ENCODE data around the gene ALDOA.

Gene ALDOA

DNA sequence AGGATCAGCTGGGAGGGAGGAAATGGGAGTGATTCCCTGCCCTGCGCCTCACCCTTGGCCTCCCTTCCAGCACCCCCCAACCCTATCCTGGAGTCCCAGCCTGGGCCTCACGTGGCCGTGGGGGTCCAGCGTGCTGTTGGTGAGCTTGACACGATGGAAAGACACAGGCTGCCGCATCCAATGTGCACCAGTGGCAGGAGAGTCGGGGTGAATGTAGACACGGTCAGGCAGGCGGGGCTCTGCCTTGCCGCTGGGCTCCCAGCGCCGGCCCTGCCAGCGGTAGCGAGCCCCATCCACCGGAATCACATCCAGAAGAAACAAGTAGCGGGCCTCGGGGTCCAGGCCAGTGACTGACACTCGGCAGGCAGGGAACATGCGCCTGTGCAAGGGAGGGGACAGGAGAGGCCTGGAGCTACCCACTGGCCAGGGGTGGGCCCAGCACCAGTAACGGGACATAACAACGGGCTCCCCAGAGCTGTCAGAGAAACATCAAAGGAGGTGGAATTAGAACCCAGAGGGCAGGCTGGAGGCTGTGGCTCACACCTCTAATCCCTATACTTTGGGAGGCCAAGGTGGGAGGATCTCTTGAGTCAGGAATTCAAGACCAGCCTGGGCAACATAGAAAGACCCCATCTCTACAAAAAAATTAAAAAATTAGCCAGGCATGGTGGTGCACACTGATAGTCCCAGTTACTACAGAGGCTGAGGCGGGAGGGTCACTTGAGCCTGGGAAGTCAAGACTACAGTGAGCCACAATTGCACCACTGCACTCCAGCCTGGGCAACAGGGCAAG is 23.5 kb downstream of the ALDOA start:
- no peak for DNase-seq (ENCODE audit: extremely low read depth in 1 of 2, low read depth in 1 of 2)

DNA sequence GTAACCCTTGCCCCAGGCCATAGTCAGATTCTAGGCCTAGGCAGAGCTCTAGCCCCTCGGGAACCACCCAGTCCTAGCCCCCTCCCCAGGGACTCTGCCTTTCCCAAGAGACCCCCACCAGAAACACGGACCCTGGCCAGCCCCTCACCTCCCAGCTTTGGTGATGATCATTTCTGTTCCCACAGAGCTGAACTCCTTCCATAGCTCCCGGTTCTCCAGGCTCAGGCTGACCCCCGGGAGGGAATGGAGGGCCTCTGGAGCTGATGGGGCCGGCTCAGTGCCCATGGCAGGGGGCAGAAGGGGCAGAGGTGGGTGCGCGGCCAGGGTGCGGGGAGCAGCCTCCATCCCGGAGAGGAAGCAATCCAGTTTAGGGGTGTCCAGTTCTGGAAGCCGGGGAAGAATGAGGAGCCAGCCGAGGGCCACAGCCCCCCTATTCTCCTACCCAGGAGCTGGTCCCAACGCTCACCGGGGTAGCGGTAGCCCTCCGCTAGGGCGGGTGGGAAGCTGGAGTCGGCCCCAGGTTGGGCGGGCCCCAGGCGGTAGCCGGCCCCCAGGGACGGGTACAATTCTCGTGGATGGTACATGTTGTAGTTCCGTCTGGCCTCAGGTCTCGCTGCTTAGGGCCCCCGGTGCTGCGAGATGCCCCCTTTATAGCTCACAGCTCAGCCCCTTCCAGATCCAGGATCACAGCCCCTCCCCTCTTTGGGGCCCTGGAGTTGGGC is 25.2 kb downstream of the ALDOA start:
- DNase-seq (ENCODE audit: extremely low read depth in 1 of 2, low read depth in 1 of 2): no peak

DNA sequence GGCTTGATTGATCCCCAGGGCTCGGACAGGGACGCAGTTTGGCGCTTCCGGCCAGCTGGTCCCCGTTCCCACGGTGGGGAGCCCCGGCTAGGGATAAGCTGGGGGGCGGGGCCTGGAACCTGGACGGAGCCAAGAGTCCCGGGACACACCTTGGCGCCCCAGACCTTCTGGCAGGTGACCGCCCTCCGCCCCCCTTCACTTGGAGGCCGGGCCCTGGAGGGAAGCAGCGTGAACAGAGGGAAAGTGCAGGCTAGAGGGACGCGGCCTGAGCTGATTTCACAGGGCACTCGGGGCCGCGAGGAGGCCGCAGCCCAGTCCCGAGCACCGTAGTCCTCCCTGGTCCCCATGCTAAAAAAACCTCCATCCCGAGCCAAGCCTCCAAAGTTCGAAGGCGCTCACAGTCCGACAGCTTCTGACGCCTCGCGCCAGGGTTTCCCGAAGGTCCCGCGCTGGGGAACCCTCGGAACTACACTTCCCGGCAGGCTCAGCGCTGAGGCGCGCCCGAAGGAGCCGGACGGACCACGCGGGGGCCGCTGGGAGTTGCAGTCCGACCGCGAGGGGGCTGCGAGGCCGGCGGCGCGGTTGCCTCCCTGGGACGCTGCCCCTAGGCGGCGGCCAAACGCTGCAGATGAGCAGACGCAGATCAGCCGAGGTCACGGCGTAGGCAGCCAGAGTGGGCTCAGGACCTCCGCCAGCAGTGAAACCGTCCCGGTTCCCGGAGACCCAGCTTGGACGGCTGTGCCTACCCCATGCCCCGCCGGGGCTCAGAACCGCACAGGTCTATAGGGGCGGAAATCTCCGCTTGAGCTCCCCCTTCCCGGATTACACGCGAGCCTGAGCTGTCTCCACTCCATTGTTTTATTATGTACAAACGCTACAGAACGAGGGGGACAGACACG is 26.2 kb downstream of the ALDOA start, which contains the start of gene TBX6:
TBX6 (minus strand) TSS at position 451 of the 899 bp plus-strand sequence. CDS start 731 bp downstream, outside the sequence.
- peak; percentile 73 to 92 for DNase-seq (ENCODE audit: extremely low read depth in 1 of 2, low read depth in 1 of 2)

DNA sequence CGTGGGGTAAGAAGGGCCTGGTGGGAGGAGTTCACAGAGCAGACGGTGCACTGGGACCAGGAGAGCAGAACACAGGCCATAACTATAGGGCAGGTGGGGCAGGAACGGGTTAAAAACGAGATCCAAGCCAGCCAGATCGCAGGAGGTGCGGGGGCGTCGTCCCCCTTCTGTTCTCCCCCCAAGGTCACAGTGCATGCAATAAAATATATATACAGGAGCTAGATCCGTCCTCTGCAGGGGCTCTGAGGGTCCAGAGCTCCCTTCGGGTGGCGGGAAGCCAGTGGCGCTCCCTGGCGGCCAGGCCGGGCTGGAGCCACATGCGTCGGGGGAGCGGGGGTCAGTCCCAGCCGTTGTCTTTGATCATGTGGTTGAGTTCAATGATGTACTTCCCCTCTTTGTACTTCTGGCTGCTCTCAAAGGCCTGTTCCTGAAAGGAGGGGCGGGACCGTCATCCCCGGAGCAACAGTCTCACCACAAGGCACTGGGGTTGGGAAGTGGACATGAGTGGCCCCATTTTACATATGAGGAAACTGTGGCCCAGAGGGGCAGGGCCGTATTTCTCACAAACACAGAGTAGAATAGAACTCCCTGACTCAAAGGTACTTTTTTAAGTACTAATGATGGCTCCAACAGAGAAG is 26.9 kb downstream of the ALDOA start:
- peak in 1 of 2 donors; percentile 30 for DNase-seq (ENCODE audit: extremely low read depth in 1 of 2, low read depth in 1 of 2)

DNA sequence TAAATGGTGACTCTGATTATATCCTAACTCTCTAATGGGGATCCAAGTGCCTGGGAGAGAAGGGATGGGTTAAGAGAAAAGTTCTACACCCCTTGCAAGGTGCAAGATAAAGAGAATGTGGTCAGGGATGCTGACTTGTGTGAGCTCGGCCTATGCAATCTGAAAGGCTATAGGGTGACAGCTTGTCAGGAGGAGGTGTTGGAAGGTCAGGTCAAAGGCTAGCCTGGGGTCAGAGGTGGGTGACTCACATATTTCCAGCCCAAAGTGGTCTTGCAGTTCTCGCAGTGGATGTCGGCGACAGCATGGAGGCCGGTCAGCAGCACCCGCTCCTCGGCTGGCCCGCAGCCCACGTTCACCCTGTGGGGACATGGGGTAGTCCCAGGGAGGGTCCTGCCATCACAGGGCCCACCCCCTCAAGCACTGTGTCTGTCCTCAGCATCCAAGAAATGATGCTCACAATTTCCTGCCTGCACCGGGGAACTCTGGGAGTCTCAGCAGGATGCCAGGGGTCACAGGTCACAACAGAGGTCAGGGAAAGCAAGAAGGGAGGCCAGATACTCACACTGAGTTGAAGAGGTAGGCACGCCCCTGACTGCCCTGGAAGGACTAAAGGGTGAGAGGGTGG is 29.1 kb downstream of the ALDOA start:
- DNase-seq (ENCODE audit: extremely low read depth in 1 of 2, low read depth in 1 of 2): no peak

DNA sequence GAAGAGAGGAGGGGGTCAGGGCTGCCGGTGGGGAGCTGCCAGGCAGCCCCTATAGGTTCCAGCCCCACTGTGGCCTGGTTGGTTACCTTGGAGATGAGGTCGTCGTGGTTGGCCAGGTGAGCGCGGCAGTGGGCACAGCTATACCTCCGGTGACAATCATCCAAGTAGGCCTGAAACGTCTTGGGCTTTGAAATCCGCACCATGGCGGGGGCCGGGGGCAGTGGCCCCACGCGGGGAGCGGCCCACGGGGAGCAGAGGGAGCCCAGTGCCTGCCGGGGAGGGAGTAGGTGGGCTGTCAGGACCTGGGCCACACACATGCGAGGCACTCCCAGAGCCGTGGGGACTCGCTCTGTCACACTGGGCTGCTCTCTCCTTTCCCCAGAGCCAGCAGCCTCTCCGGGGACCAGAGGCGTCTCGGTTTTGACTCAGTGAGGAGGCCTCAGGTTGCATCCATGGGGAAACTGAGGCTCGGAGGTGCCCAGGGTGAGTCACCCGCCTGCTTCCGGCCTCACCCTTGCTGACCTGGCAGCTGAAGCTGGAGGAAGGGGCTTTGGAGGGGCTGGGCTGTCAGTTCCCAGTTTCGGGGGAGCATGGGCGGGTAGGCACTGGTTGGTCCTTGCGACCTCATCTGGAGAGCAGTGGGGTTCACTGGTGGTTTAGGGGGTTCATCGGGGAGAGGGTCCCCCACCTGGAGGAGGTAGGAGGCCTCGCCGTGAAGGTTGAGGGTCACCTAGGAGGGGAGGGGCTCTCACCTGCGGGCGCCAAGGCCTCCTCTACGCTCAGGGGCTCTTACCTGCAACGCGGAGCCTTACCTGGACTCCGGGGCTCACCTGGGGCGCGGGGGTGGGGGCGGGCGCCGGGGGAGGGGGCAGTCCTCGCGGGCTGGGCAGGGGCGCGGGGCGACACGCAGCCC is 29.9 kb downstream of the ALDOA start:
- DNase-seq (ENCODE audit: extremely low read depth in 1 of 2, low read depth in 1 of 2): no peak

DNA sequence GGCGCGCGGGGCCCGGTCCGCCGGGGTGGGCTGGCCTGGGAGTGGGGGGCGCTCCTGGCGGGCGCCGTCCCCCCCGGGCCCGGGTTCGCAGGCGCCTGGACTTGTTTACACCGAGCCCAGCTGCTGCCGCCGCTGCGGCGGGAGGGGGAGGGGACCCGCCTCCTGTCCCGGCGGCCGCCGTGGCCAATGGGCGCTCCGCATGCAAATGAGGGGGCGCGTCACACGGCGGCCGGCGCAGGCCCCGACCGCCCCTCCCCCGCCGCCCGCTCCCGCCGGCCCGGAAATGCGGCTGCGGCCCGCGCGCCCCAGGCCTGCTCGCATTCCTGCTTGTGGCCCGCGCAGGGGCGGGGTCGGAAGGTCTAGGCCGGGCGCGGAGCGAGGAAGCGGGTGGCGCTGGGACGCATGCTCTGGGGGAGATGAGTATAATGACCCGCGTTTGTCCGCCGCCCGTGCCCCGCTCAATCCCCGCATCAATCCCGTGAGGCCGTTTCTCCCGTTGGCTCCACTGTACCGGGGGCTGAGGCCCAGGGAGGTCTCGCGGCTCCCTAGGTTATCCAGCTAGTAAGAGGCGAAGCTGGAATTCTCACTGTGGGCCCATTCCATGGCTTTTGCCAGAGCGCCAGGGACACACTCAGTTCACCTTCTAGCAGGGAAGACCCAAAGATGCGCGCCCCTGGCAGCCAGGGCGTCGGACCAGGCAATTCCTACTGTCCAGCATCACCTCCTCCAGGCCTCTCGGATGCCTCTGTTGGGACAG is 30.7 kb downstream of the ALDOA start, which contains the start of gene YPEL3:
YPEL3 (minus strand) TSS at position 109 of the 757 bp plus-strand sequence. CDS start 731 bp downstream, outside the sequence.
- peak; percentile 54 to 79 for DNase-seq (ENCODE audit: extremely low read depth in 1 of 2, low read depth in 1 of 2)

DNA sequence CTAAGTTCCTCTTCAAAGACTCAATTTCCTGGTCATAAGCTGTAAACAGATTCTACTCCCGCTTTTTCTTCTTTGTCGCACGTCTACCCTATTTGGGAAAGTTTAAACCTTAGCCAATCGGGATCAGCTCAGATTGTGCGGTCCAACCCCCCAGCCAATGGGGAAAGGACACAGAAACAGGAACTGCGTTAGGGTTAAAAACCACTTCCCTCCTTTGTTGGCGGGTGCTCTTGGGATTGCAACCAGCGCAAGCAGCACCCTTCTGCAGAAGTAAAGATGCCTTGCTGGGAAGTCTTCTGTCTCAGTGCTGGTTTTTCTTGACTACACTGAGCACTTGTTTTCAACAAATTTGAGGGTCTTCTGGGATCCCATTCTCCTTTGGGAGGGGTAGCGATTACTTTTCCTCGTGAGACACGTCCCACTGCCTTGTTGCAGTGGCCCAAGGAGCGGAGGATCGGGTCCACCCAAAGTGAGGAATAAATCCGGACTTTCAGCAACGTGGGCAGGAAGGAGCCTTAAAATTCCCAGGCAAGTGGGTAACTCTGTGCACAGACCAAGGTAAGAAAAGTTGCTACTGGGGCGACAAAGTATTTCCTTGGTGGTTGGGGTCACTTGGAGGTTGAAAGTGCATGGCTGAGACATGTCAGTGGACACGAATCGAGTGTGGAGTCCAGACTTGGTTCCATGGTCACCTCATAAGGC is 31.5 kb downstream of the ALDOA start:
- DNase-seq (ENCODE audit: extremely low read depth in 1 of 2, low read depth in 1 of 2): no peak

DNA sequence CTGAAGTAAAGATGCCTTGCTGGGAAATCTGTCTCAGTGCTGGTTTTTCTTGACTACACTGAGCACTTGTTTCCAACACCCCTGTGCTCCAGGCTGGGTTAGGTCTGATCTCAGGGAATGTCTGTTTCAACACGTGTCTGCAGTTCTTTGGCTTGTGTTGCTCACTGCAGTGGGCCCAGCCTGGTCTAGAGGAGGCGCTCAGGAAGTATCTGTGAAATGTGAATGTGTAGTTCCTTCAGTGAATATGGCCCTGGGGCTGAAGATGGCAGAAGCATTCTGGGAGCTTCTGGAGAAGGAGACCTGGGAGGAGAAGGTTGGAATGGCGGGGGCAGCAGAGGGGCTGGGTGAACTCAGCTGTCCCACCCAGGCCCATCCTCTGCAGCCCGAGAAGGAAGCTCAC is 38.5 kb downstream of the ALDOA start:
- no peak for DNase-seq (ENCODE audit: extremely low read depth in 1 of 2, low read depth in 1 of 2)

DNA sequence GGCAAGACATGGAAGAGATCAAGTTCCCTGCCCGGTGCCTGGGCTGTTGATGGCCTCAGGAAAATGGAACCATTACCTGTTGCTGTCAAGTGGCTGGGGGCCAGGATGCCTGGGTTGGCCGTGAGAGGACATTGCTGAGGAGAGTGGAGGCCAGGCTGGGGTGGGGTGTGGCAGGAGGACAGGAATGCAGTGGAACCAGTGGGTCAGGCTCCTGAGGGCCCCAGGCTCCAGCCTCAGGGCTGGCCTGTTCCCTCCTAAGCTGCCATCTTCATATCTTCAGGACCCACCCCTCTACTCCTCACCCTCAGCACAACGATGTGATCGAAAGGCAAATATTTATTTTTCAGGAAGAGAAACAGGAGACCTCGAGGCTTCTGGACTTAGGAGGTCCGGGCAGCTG is 38.9 kb downstream of the ALDOA start:
- DNase-seq (ENCODE audit: extremely low read depth in 1 of 2, low read depth in 1 of 2): no peak

DNA sequence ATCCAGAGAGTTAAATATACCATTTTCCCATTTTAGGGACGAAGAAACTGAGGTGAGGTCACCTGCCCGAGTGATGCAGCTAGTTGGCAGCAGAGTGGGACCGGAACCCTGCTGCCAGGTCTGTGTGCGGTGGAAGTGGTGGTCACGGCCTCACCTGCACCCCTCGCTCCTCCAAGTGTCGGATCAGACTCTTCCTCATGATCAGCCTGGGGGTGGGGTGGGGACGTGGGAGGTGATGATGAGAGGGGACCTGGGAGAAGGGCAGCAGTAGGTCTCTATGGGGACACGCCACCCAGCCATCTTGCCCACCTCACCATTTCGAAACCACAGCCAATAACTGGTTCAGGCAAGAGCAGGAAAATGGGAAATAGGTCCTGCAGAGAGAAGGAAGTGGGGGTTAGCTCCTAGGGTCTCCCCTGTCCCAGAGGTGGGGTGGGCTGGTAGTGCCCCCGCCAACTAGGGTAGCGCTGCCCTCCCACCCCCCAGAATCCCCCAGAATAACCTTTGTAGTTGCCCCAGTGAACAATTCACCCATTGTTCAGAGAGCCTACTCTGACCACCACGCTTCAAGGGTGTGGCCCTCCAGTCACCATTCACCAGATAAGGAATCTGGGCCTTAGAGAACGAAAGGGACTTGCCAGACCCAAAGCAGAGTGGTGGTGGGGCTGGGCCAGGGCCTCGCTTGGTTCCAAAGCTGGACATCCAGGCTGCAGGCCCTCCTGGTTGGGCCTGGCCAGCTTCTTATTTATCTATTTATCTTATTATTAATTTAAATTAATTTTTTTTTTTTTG is 42.7 kb downstream of the ALDOA start:
- no peak for DNase-seq (ENCODE audit: extremely low read depth in 1 of 2, low read depth in 1 of 2)

DNA sequence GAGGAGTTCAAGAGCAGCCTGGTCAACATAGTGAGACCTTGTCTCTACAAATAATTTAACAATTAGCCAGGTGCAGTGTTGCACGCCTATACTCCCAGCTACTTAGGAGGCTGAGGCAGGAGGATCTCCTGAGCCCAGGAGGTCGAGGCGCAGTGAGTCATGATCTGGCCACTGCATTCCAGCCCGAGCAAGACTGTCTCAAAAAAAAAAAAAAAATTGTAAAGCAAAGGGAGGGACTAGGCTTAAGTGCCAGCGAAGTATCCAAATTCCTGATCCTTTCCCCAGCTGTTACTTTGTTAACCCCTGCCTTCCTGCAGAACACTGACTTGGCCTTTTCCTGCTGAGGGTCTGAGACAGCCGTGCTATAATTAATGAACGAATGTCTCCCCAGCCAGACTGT is 45.1 kb downstream of the ALDOA start:
- no peak for DNase-seq (ENCODE audit: extremely low read depth in 1 of 2, low read depth in 1 of 2)

DNA sequence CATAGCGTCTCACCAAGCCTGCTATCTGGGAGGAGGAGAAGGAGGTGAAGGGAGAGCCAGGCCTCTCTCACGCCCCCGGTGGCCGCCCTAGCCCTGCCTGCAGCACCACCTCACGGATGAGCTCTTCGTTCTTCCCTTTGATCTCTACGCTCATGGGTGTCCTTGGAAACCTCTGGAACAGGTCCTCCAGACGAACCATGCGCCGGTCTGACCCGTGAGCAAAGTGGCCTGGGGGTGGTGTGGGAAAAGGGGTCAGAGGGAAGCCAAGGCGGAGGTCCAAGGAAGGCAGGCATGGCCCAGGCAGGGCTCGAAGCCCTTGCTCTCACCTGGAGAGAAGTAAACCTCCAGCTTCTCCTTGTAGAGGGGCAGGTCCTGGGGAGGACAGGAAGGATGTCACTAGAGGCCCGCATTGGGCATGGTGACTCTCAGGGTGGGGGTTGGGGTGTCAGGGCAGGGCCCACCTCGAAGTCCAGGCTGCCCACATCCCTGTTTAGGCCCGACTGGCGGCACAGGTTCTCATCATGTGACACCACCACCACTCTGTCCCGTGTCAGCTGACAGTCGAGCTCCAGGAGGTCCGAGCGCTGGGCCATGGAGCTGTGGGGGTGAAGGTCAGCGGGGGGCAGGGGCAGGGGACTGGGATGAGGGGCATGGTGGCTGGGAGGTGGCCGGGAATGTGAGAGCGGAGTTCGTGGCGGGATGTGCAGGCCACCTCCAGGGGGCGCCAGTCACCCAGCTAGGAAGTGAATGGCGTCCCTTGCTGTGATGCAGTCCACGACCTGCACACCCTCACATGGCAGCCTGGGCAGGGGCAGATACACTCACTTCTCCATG is 46.9 kb downstream of the ALDOA start:
- peak in 1 of 2 donors; percentile 35 for DNase-seq (ENCODE audit: extremely low read depth in 1 of 2, low read depth in 1 of 2)

DNA sequence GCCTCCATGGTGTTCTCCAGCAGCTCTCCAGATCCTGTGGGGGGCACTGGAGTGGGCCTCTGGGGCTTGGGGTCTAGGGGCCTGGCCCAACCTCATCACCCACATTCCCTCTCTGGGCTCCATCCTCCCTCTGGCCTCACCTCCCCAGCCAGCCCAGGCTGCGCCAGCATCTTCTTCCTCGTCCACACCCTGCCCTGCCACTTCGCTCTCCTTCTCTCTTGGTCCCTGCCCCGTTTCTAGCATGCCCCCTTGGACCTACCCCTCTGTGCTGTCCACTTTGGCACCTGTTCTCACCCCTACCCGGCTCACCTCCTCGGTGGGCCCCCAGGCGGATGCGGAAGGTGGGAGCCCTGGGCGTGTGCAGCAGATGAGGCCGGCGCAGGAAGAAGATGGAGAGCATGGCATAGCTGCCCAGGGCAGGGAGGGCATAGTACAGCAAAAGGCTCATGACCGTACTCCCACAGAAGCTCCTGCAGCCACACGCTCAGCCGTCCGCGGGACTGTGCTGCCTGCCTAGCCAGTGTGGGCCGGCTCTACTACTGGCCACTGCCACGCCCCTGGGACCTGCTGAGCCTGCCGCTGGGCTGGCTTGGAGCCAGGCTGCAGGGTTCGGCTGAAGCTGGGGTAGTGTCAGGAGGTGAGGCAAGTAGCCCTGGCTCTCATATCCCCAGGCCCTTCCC is 47.6 kb downstream of the ALDOA start, which contains the start of gene GDPD3:
GDPD3 (minus strand) TSS at position 507 of the 680 bp plus-strand sequence; CDS start at position 448, 59 bp downstream.
- no peak for DNase-seq (ENCODE audit: extremely low read depth in 1 of 2, low read depth in 1 of 2)

DNA sequence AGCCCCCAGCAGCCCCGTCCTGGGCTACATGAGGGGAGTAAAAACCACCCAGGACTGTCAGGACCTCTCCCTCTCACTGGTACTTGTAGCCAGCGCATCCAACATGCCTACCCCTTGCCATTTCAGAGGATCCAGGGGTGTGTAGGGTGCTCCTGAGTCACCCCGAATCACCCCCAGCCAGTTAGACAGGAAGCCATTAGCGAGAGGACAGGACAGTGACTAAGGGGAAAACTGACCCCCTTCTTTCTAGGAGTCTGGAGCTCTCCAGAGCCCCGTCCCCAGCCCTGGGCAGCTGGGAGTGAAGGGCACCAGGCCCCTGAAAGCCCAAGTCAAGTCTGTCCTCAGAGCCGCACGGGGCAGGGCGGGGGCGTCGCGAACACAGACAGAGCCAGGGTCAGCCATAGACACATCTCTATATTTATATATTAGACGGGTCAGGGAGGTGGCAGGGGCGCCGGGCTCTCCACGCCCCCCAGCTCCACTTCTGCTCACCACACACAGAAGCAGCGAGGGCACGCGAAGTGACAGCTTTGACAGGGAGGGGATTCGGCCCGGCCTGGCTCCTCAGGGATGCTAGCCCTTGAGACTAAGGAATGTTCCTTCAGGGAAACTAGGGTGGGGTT is 48.3 kb downstream of the ALDOA start:
- DNase-seq (ENCODE audit: extremely low read depth in 1 of 2, low read depth in 1 of 2): no peak
